Germinal center (tissue), 1 donor: ENCODE measurements around the gene GPRIN2.
"Not testable (repeated sequence)": the region's sequence is repeated elsewhere in the genome, so short reads cannot be mapped to it uniquely, and the experiment has no call there.

Experiments
- DNase-seq: peaks from one replicate; pipeline ENCODE4 v3.0.0; 2012; ENCODE audit warnings: mixed read lengths, low spot score

The GPRIN2 gene

GRCh38 chr10:46567151-46567550 is 10.7 kb upstream of the GPRIN2 start:
- DNase-seq, result not testable (repeated sequence)

GRCh38 chr10:46565591-46566332 is 9.3 kb upstream of the GPRIN2 start:
- not testable (repeated sequence) for DNase-seq

GRCh38 chr10:46560952-46561351 is 4.5 kb upstream of the GPRIN2 start:
- no peak for DNase-seq

- DNase-seq, result no peak
Measured at GRCh38 chr10:46560381-46560780, 3.9 kb upstream of the GPRIN2 start.

- no peak for DNase-seq
Measured at GRCh38 chr10:46559231-46559671, 2.8 kb upstream of the GPRIN2 start.

- no peak for DNase-seq
Measured at GRCh38 chr10:46558392-46559185, 2.1 kb upstream of the GPRIN2 start.

- DNase-seq, result no peak
Measured at GRCh38 chr10:46558122-46558391, 1.6 kb upstream of the GPRIN2 start.

- DNase-seq, result no peak
Measured at GRCh38 chr10:46557319-46558121, 1.1 kb upstream of the GPRIN2 start.

- no peak for DNase-seq
Measured at GRCh38 chr10:46555713-46556514, 544 bp downstream of the GPRIN2 start.

GRCh38 chr10:46555366-46555712 is 1.1 kb downstream of the GPRIN2 start:
- DNase-seq, result no peak

- DNase-seq, result no peak
Measured at GRCh38 chr10:46554166-46554781, 2.2 kb downstream of the GPRIN2 start.

GRCh38 chr10:46553238-46554049 is 3.0 kb downstream of the GPRIN2 start:
- no peak for DNase-seq

GRCh38 chr10:46552526-46553237 is 3.8 kb downstream of the GPRIN2 start:
- DNase-seq, result no peak

- no peak for DNase-seq
Measured at GRCh38 chr10:46551701-46552525, 4.5 kb downstream of the GPRIN2 start.

GRCh38 chr10:46550795-46551700 is 5.4 kb downstream of the GPRIN2 start:
- no peak for DNase-seq

- DNase-seq, result no peak
Measured at GRCh38 chr10:46550076-46550790, 6.2 kb downstream of the GPRIN2 start.
